Nucleus accumbens (tissue), 56 donors: Measurements from ENCODE around the gene IQCN.
A peak's percentile ranks its signal among the peaks of the same experiment; 100 is the strongest.

Experiments used
- DNase-seq, 56 donors: peaks; one replicate each; lab custom pipeline; 2025; lab: John Stamatoyannopoulos, UW

The IQCN gene

GRCh38 chr19:18249834-18250233 lies 24.4 kb downstream of the IQCN start:
- DNase-seq, result no peak

- DNase-seq, result no peak
These were observed 29.0 kb downstream of the IQCN start for GRCh38 chr19:18245297-18245696.

- no peak for DNase-seq
These were observed 34.9 kb downstream of the IQCN start for GRCh38 chr19:18239303-18239702.

GRCh38 chr19:18234194-18234593 lies 40.1 kb downstream of the IQCN start:
- DNase-seq, result no peak

GRCh38 chr19:18233224-18233825 lies 40.9 kb downstream of the IQCN start:
- DNase-seq, result peak in 2 of 56 donors; percentile 10 to 11

- peak in 1 of 56 donors; percentile 22 for DNase-seq
These were observed 41.6 kb downstream of the IQCN start for GRCh38 chr19:18232540-18233223.

- DNase-seq, result peak in 1 of 56 donors; percentile 21
These were observed 42.5 kb downstream of the IQCN start for GRCh38 chr19:18231775-18232174.

- peak in 33 of 56 donors; percentile 5 to 77 (median 25) for DNase-seq
These were observed 43.1 kb downstream of the IQCN start for GRCh38 chr19:18230941-18231734.

- no peak for DNase-seq
These were observed 44.3 kb downstream of the IQCN start for GRCh38 chr19:18229915-18230314.

GRCh38 chr19:18229474-18229873 lies 44.8 kb downstream of the IQCN start:
- no peak for DNase-seq

- no peak for DNase-seq
These were observed 46.4 kb downstream of the IQCN start for GRCh38 chr19:18227781-18228271.

GRCh38 chr19:18226956-18227780 lies 47.1 kb downstream of the IQCN start:
- no peak for DNase-seq

GRCh38 chr19:18225702-18226468 lies 48.4 kb downstream of the IQCN start, which contains the start of gene PDE4C:
Gene PDE4C (minus strand): TSS chr19:18226438. CDS start chr19:18226415, 23 bp downstream.
- DNase-seq, result no peak

- peak in 1 of 56 donors; percentile 3 for DNase-seq
These were observed 48.9 kb downstream of the IQCN start for GRCh38 chr19:18225355-18225701.

GRCh38 chr19:18224525-18225354 lies 49.5 kb downstream of the IQCN start:
- DNase-seq, result peak in 55 of 56 donors; percentile 50 to 94 (median 83)

GRCh38 chr19:18223860-18224524 lies 50.3 kb downstream of the IQCN start:
- peak in 17 of 56 donors; percentile 5 to 68 (median 27) for DNase-seq

GRCh38 chr19:18221815-18222725 lies 52.2 kb downstream of the IQCN start:
- no peak for DNase-seq
